Measurements from ENCODE around the gene EIF3I. TPM values are rescaled to one million over a fixed set of nuclear protein-coding genes. Genes with fewer than 3 reads are reported as not detected.

Gene EIF3I
- total RNA-seq, 1 experiment from 2014 or later, result 222 TPM

GRCh38 chr1:32208469-32208868 lies 13.7 kb upstream of the EIF3I start:
- TF ChIP-seq CTCF (conservative IDR thresholded peaks at IDR 0.05), result no peak
- H3K27ac Mint-ChIP-seq, result no peak overlapping the region
- no peak overlapping the region for H4K5ac ChIP-seq (ENCODE audit: insufficient read length, low read depth, low read length)
- no peak for DNase-seq
- no peak overlapping the region for H3T11ph ChIP-seq (ENCODE audit: low read length)
- H4K91ac ChIP-seq (ENCODE audit: insufficient read length, low read depth, low read length), result no peak overlapping the region
- H3K56ac ChIP-seq (ENCODE audit: insufficient read length, low read depth, low read length), result no peak overlapping the region
- H3K23ac ChIP-seq (ENCODE audit: insufficient read length, low read depth, low read length), result no peak overlapping the region
- H3K4me1 Mint-ChIP-seq, result peaks cover 8 to 11% of the 10 kb centered on the region in 2 experiments
- no peak overlapping the region for H2AFZ ChIP-seq (ENCODE audit: low read length)
- no peak overlapping the region for H2AK5ac ChIP-seq (ENCODE audit: insufficient read length, low read length)
- no peaks in the 10 kb centered on the region; the same call in 1 of the 2 replicates for H3K27me3 ChIP-seq (ENCODE audit: insufficient read depth, low read length)
- H2BK15ac ChIP-seq (ENCODE audit: low read depth, low read length), result no peak overlapping the region
- H3K9me3 Mint-ChIP-seq, result no peaks in the 10 kb centered on the region
- no peak overlapping the region for H3K4me2 ChIP-seq (ENCODE audit: insufficient read depth, insufficient read length, low read length)
- no peak overlapping the region for H2BK20ac ChIP-seq (ENCODE audit: low read depth, low read length, poor library complexity, severe bottlenecking)
- no peak overlapping the region for H2BK12ac ChIP-seq (ENCODE audit: insufficient read length, low read depth, low read length)
- no peak overlapping the region for H3K9ac ChIP-seq (ENCODE audit: extremely low read depth, insufficient read length, low read length)
- no peak overlapping the region for H3K4me3 Mint-ChIP-seq
- no peak overlapping the region for H4K8ac ChIP-seq (replicated peaks; ENCODE audit: insufficient read length, low read depth, low read length)
- peaks cover 4% of the 10 kb centered on the region; the same call in 1 of the 2 replicates for H3K4me1 ChIP-seq (ENCODE audit: insufficient read depth, low read length)
- H3K27me3 Mint-ChIP-seq (ENCODE audit: low read depth), result peaks cover 14% of the 10 kb centered on the region
- no peak overlapping the region for H3K4ac ChIP-seq (ENCODE audit: low read depth, low read length)
- no peak overlapping the region for H2BK5ac ChIP-seq (ENCODE audit: insufficient read length, low read length)
- H3K36me3 Mint-ChIP-seq (ENCODE audit: insufficient read depth in 1 of 3, low read depth in 3 of 3), result peaks cover 0 to 14% (median 11%) of the 10 kb centered on the region in 3 experiments; a peak in 5 of 7 replicates
- no peak overlapping the region for H3K27ac ChIP-seq (ENCODE audit: insufficient read length, low read depth, low read length)
- H4K20me1 ChIP-seq (ENCODE audit: control insufficient read depth, insufficient read depth, insufficient read length), result no peaks in the 10 kb centered on the region
- H3K9me3 ChIP-seq (ENCODE audit: control insufficient read depth, low read depth, low read length), result no peaks in the 10 kb centered on the region
- H3K14ac ChIP-seq (ENCODE audit: insufficient read depth, low read length), result no peak overlapping the region
- H3K18ac ChIP-seq (ENCODE audit: insufficient read length, low read depth, low read length), result no peak overlapping the region
- H3K79me1 ChIP-seq (ENCODE audit: insufficient read depth, low read depth, low read length, poor library complexity, severe bottlenecking), result no peaks in the 10 kb centered on the region
- WGBS (ENCODE audit: extremely low coverage, insufficient read length, low lambda C conversion rate), result no CpG with 5 or more reads among the region's 6 CpGs
- no peaks in the 10 kb centered on the region for H3K79me2 ChIP-seq (ENCODE audit: insufficient read depth, low read length)
- H3K23me2 ChIP-seq (ENCODE audit: insufficient read length, low read depth, low read length, poor library complexity, severe bottlenecking), result peaks cover 10% of the 10 kb centered on the region
- no peak overlapping the region for H2BK120ac ChIP-seq (ENCODE audit: low read depth, low read length, poor library complexity, severe bottlenecking)

Data from H9 (cell line).